H9 (cell line): ENCODE measurements around the gene LRRC26. TPM values are rescaled to one million over a fixed set of nuclear protein-coding genes. Genes with fewer than 3 reads are reported as not detected.

ENCODE experiments used
- DNase-seq: peaks from one replicate; pipeline ENCODE4 v3.0.0-alpha.2; 2017
- H2AFZ ChIP-seq: one replicate; pipeline ENCODE4 v1.6.1; 2013; ENCODE audit warnings: mild to moderate bottlenecking, low read length, control low read depth, moderate library complexity
- H2AK5ac ChIP-seq: 2 replicates; pipeline ENCODE4 v1.6.1; 2013; ENCODE audit warnings: low read length, control low read depth, mixed read lengths; ENCODE audit not compliant: insufficient read length
- H2BK120ac ChIP-seq: one replicate; pipeline ENCODE4 v1.6.1; 2013; ENCODE audit warnings: low read depth, mild to moderate bottlenecking, low read length, control low read depth, inconsistent platforms; ENCODE audit not compliant: poor library complexity, severe bottlenecking
- H2BK12ac ChIP-seq: 2 replicates; pipeline ENCODE4 v1.6.1; 2013; ENCODE audit warnings: low read length, control low read depth, mixed read lengths, low read depth; ENCODE audit not compliant: insufficient read length
- H2BK15ac ChIP-seq: 2 replicates; pipeline ENCODE4 v1.6.1; 2013; ENCODE audit warnings: low read depth, low read length, control low read depth
- H2BK20ac ChIP-seq: one replicate; pipeline ENCODE4 v1.6.1; 2013; ENCODE audit warnings: low read depth, mild to moderate bottlenecking, low read length, control low read depth, inconsistent platforms; ENCODE audit not compliant: poor library complexity, severe bottlenecking
- H2BK5ac ChIP-seq: 2 replicates; pipeline ENCODE4 v1.6.1; 2013; ENCODE audit warnings: low read length, control low read depth, mixed read lengths; ENCODE audit not compliant: insufficient read length
- H3K14ac ChIP-seq: 2 replicates; pipeline ENCODE4 v1.6.1; 2013; ENCODE audit warnings: low read length, control low read depth; ENCODE audit not compliant: insufficient read depth
- H3K18ac ChIP-seq: 2 replicates; pipeline ENCODE4 v1.6.1; 2013; ENCODE audit warnings: low read depth, mild to moderate bottlenecking, mixed read lengths, low read length, control low read depth; ENCODE audit not compliant: insufficient read length
- H3K23ac ChIP-seq: 2 replicates; pipeline ENCODE4 v1.6.1; 2013; ENCODE audit warnings: low read length, control low read depth, mixed read lengths, low read depth; ENCODE audit not compliant: insufficient read length
- H3K23me2 ChIP-seq: 2 replicates; pipeline ENCODE4 v1.6.1; 2013; ENCODE audit warnings: low read depth, mild to moderate bottlenecking, mixed read lengths, low read length, control low read depth; ENCODE audit not compliant: insufficient read length, poor library complexity, severe bottlenecking
- H3K27ac ChIP-seq: 2 replicates; pipeline ENCODE4 v1.5.1; 2013; ENCODE audit warnings: low read length, control low read depth, mixed read lengths, low read depth; ENCODE audit not compliant: insufficient read length
- H3K27me3 ChIP-seq: 2 replicates; pipeline ENCODE4 v1.6.1; 2013; ENCODE audit warnings: low read length, control low read depth, inconsistent platforms; ENCODE audit not compliant: insufficient read depth
- H3K4ac ChIP-seq: 2 replicates; pipeline ENCODE4 v1.6.1; 2013; ENCODE audit warnings: low read depth, mild to moderate bottlenecking, control low read depth, inconsistent platforms, low read length, moderate library complexity
- H3K4me1 ChIP-seq: 2 replicates; pipeline ENCODE4 v1.6.1; 2013; ENCODE audit warnings: low read length, control low read depth, inconsistent platforms; ENCODE audit not compliant: insufficient read depth
- H3K4me2 ChIP-seq: 2 replicates; pipeline ENCODE4 v1.6.1; 2013; ENCODE audit warnings: low read length, control low read depth, mixed read lengths; ENCODE audit not compliant: insufficient read length, insufficient read depth
- H3K56ac ChIP-seq: 2 replicates; pipeline ENCODE4 v1.6.1; 2013; ENCODE audit warnings: low read depth, mild to moderate bottlenecking, mixed read lengths, low read length, control low read depth; ENCODE audit not compliant: insufficient read length
- H3K79me1 ChIP-seq: 2 replicates; pipeline ENCODE4 v1.6.1; 2013; ENCODE audit warnings: low read depth, mild to moderate bottlenecking, moderate library complexity, low read length, control low read depth, inconsistent platforms; ENCODE audit not compliant: insufficient read depth, poor library complexity, severe bottlenecking
- H3K79me2 ChIP-seq: 2 replicates; pipeline ENCODE4 v1.6.1; 2013; ENCODE audit warnings: low read length, control low read depth, inconsistent platforms; ENCODE audit not compliant: insufficient read depth
- H3K9ac ChIP-seq: 2 replicates; pipeline ENCODE4 v1.6.1; 2013; ENCODE audit warnings: low read length, control low read depth, mixed read lengths; ENCODE audit not compliant: insufficient read length; ENCODE audit errors: extremely low read depth
- H3K9me3 ChIP-seq: one replicate; pipeline ENCODE4 v1.6.1; 2013; ENCODE audit warnings: low read depth, low read length, inconsistent platforms; ENCODE audit not compliant: control insufficient read depth
- H3T11ph ChIP-seq: one replicate; pipeline ENCODE4 v1.6.1; 2013; ENCODE audit warnings: mild to moderate bottlenecking, low read length, control low read depth, inconsistent platforms
- H4K20me1 ChIP-seq: one replicate; pipeline ENCODE4 v1.6.1; 2013; ENCODE audit not compliant: control insufficient read depth, insufficient read length, insufficient read depth
- H4K5ac ChIP-seq: 2 replicates; pipeline ENCODE4 v1.6.1; 2013; ENCODE audit warnings: low read depth, mild to moderate bottlenecking, mixed read lengths, low read length, control low read depth; ENCODE audit not compliant: insufficient read length
- H4K8ac ChIP-seq: replicated peaks from 2 replicates; pipeline ENCODE4 v1.6.1; 2013; ENCODE audit warnings: low read length, control low read depth, mixed read lengths, low read depth; ENCODE audit not compliant: insufficient read length
- H4K91ac ChIP-seq: 2 replicates; pipeline ENCODE4 v1.6.1; 2013; ENCODE audit warnings: low read depth, mild to moderate bottlenecking, moderate library complexity, mixed read lengths, low read length, control low read depth; ENCODE audit not compliant: insufficient read length
- H3K27ac Mint-ChIP-seq, 3 experiments: 2 replicates in 2 of 3; 3 replicates in 1 of 3; pipeline ENCODE4 v1.8.0; 2020 to 2021; ENCODE audit warnings: mixed read lengths in 3 of 3, mild to moderate bottlenecking in 1 of 3, moderate library complexity in 1 of 3
- H3K27me3 Mint-ChIP-seq: 2 replicates; pipeline ENCODE4 v1.8.0; 2021; ENCODE audit warnings: low read depth, mild to moderate bottlenecking, moderate library complexity, mixed read lengths
- H3K36me3 Mint-ChIP-seq, 3 experiments: 2 replicates in 2 of 3; 3 replicates in 1 of 3; pipeline ENCODE4 v1.8.0; 2020 to 2021; ENCODE audit warnings: low read depth in 3 of 3, mixed read lengths in 3 of 3; ENCODE audit not compliant: insufficient read depth in 1 of 3
- H3K4me1 Mint-ChIP-seq, 2 experiments: 2 replicates each; pipeline ENCODE4 v1.8.0; 2020; ENCODE audit warnings: mixed read lengths in 2 of 2
- H3K4me3 Mint-ChIP-seq, 2 experiments: 2 replicates in 1 of 2; 3 replicates in 1 of 2; pipeline ENCODE4 v1.8.0; 2020 to 2021; ENCODE audit warnings: mild to moderate bottlenecking in 2 of 2, mixed read lengths in 2 of 2, moderate library complexity in 1 of 2
- H3K9me3 Mint-ChIP-seq, 2 experiments: 2 replicates in 1 of 2; 3 replicates in 1 of 2; pipeline ENCODE4 v1.8.0; 2020; ENCODE audit warnings: mild to moderate bottlenecking in 2 of 2, mixed read lengths in 2 of 2, moderate library complexity in 1 of 2
- CTCF ChIP-seq: fragments of 200-600 bp; sonication (generic); conservative IDR thresholded peaks from 3 replicates; pipeline ENCODE4 v1.8.0; 2021; ENCODE audit warnings: antibody characterized with exemption, mild to moderate bottlenecking
- WGBS: extraction: QIAGEN DNeasy Blood & Tissue Kit; methylation state at CpG from one replicate; pipeline ENCODE4 v1.1.7; 2013; ENCODE audit warnings: missing lambda C conversion rate, low lambda C conversion rate, mixed read lengths; ENCODE audit not compliant: insufficient read length; ENCODE audit errors: extremely low coverage; 5-methylcytosine and 5-hydroxymethylcytosine counted together
- total RNA-seq: library from RNA; stranded (reverse); gene quantifications from 2 replicates; pipeline ENCODE4 v1.2.1, GENCODE V29; 2021

Gene LRRC26
- total RNA-seq, 1 experiment from 2014 or later: 0.96 TPM

DNA sequence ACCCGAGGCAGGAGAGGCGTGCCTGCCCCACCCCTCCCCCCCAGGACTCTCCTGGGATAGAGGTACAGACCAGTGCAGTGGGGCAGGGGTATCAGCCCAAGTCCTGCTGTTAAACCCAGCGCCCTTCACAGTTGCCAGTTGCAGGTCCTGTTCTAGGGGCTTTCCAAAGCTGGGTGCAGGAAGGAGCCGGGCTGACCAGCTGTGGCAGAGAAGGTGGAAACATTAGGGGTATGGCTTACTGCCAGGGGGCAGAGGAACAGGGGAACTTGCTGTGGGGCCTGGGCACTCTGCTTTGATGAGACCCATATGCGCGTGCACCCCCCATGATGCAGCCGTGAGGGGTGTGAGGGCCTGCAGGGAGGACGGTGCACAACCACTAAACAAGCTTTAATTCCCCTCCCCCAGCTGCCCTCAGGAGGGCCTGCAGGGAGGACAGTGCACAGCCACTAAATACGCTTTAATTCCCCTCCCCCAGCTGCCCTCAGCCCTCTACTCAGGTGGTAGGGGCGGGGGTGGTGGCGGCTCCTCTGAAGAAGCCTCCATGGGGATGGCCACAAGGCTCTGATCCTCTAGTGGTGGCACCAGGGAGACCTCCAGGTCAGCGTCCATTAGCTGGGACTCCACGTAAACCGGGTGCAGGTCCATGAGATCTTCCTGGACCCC, 766 bp upstream of the LRRC26 start:
- Histone ChIP-seq H2AK5ac (no peak overlapping the region), H4K20me1 (no peaks in the 10 kb centered on the region), H3K9ac (no peak overlapping the region), H3K14ac (no peak overlapping the region), H3K27me3 (peaks cover 35% of the 10 kb centered on the region; the same call in 1 of the 2 replicates), H3K27ac (no peak overlapping the region), H2BK120ac (no peak overlapping the region), H2BK20ac (no peak overlapping the region), H3K18ac (no peak overlapping the region), H3K79me2 (no peaks in the 10 kb centered on the region), H3K79me1 (no peaks in the 10 kb centered on the region), H2BK12ac (no peak overlapping the region), H3K56ac (no peak overlapping the region), H3K23ac (no peak overlapping the region), H3K4me1 (no peaks in the 10 kb centered on the region), H4K91ac (no peak overlapping the region), H4K8ac (no peak overlapping the region), H3K9me3 (no peaks in the 10 kb centered on the region), H3K4ac (no peak overlapping the region), H3T11ph (no peak overlapping the region), H3K4me2 (no peak overlapping the region), H2BK15ac (no peak overlapping the region), H2AFZ (no peak overlapping the region), H2BK5ac (no peak overlapping the region), H4K5ac (no peak overlapping the region), H3K23me2 (peaks cover 4% of the 10 kb centered on the region)
- Mint-ChIP-seq H3K4me1 (peaks cover 3 to 9% of the 10 kb centered on the region in 2 experiments), H3K4me3 (peak overlapping the region in 1 of 2 experiments; percentile 66; a peak in 3 of 5 replicates), H3K27me3 (peaks cover 85% of the 10 kb centered on the region), H3K36me3 (no peaks in the 10 kb centered on the region), H3K27ac (no peak overlapping the region; a peak in 1 of 7 replicates), H3K9me3 (no peaks in the 10 kb centered on the region)
- WGBS: no CpG with 5 or more reads among the region's 14 CpGs
- TF ChIP-seq CTCF: no peak
- DNase-seq: no peak
